ENCODE data around the gene KCNJ10.

- TF ChIP-seq, protein P1, sequence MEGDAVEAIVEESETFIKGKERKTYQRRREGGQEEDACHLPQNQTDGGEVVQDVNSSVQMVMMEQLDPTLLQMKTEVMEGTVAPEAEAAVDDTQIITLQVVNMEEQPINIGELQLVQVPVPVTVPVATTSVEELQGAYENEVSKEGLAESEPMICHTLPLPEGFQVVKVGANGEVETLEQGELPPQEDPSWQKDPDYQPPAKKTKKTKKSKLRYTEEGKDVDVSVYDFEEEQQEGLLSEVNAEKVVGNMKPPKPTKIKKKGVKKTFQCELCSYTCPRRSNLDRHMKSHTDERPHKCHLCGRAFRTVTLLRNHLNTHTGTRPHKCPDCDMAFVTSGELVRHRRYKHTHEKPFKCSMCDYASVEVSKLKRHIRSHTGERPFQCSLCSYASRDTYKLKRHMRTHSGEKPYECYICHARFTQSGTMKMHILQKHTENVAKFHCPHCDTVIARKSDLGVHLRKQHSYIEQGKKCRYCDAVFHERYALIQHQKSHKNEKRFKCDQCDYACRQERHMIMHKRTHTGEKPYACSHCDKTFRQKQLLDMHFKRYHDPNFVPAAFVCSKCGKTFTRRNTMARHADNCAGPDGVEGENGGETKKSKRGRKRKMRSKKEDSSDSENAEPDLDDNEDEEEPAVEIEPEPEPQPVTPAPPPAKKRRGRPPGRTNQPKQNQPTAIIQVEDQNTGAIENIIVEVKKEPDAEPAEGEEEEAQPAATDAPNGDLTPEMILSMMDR (IDR thresholded peaks at IDR 0.05; ENCODE audit: insufficient read depth, low read length, poor library complexity, severe bottlenecking), result no peak
- no peak for TF ChIP-seq EZH2phosphoT487 (conservative IDR thresholded peaks at IDR 0.05; ENCODE audit: low read length)
Observed at GRCh38 chr1:159983681-159984080, 86.3 kb downstream of the KCNJ10 start.
